Neuronal stem cell (in vitro differentiated cells): ENCODE measurements around the gene LEO1. TPM values are rescaled to one million over a fixed set of nuclear protein-coding genes. Genes with fewer than 3 reads are reported as not detected.

Source experiments
- DNase-seq: peaks from one replicate; pipeline ENCODE4 v3.0.0-alpha.2; 2013; ENCODE audit warnings: low spot score
- H2AFZ ChIP-seq: one replicate; pipeline ENCODE4 v1.6.1; 2013; ENCODE audit warnings: mild to moderate bottlenecking, low read length, inconsistent platforms
- H2AK5ac ChIP-seq: 2 replicates; pipeline ENCODE4 v1.6.1; 2013; ENCODE audit warnings: low read depth, mild to moderate bottlenecking, inconsistent platforms, low read length, moderate library complexity, mixed read lengths
- H2BK120ac ChIP-seq: 2 replicates; pipeline ENCODE4 v1.6.1; 2013; ENCODE audit warnings: low read depth, mild to moderate bottlenecking, inconsistent platforms, low read length, moderate library complexity, mixed read lengths
- H2BK12ac ChIP-seq: one replicate; pipeline ENCODE4 v1.6.1; 2013; ENCODE audit warnings: low read length, inconsistent platforms
- H2BK15ac ChIP-seq: 2 replicates; pipeline ENCODE4 v1.6.1; 2013; ENCODE audit warnings: mild to moderate bottlenecking, low read length, inconsistent platforms, mixed read lengths
- H2BK5ac ChIP-seq: one replicate; pipeline ENCODE4 v1.6.1; 2013; ENCODE audit warnings: inconsistent platforms, mild to moderate bottlenecking, low read length, moderate library complexity
- H3K14ac ChIP-seq: one replicate; pipeline ENCODE4 v1.6.1; 2013; ENCODE audit warnings: low read length, inconsistent platforms
- H3K18ac ChIP-seq: 2 replicates; pipeline ENCODE4 v1.6.1; 2013; ENCODE audit warnings: low read length, inconsistent platforms
- H3K23ac ChIP-seq: 2 replicates; pipeline ENCODE4 v1.6.1; 2013; ENCODE audit warnings: low read depth, mild to moderate bottlenecking, mixed read lengths, low read length, inconsistent platforms; ENCODE audit not compliant: poor library complexity
- H3K27ac ChIP-seq: replicated peaks from 3 replicates; pipeline ENCODE4 v1.5.1; 2013; ENCODE audit warnings: low read length, inconsistent platforms
- H3K27me3 ChIP-seq, 3 experiments: 2 replicates each; pipeline ENCODE4 v1.6.1; 2013; ENCODE audit warnings: low read length in 3 of 3, mild to moderate bottlenecking in 2 of 3, inconsistent platforms in 1 of 3, low read depth in 1 of 3, mixed read lengths in 1 of 3, moderate library complexity in 1 of 3; ENCODE audit not compliant: control insufficient read depth in 3 of 3, insufficient read depth in 3 of 3
- H3K36me3 ChIP-seq, 2 donors: replicated peaks in 1 of 2; 2 replicates each; pipeline ENCODE4 v1.6.1; 2013; ENCODE audit warnings: low read length in 2 of 2; ENCODE audit not compliant: control insufficient read depth in 2 of 2, insufficient read depth in 2 of 2
- H3K4ac ChIP-seq: 2 replicates; pipeline ENCODE4 v1.6.1; 2013; ENCODE audit warnings: inconsistent platforms, mild to moderate bottlenecking, low read length, moderate library complexity
- H3K4me1 ChIP-seq, 2 donors: 1 replicate in 1 of 2; 2 replicates in 1 of 2; pipeline ENCODE4 v1.6.1; 2013; ENCODE audit warnings: low read length in 2 of 2, low read depth in 1 of 2; ENCODE audit not compliant: control insufficient read depth in 2 of 2, insufficient read depth in 1 of 2
- H3K4me2 ChIP-seq: one replicate; pipeline ENCODE4 v1.6.1; 2013; ENCODE audit warnings: mild to moderate bottlenecking, low read length, inconsistent platforms; ENCODE audit not compliant: insufficient read depth, poor library complexity, severe bottlenecking
- H3K4me3 ChIP-seq, 2 donors: 2 replicates each; pipeline ENCODE4 v1.5.1; 2013; ENCODE audit warnings: low read length in 2 of 2, mild to moderate bottlenecking in 2 of 2, inconsistent platforms in 1 of 2, moderate library complexity in 1 of 2
- H3K79me1 ChIP-seq: one replicate; pipeline ENCODE4 v1.6.1; 2013; ENCODE audit warnings: low read depth, mild to moderate bottlenecking, inconsistent platforms, low read length, moderate library complexity
- H3K9ac ChIP-seq: one replicate; pipeline ENCODE4 v1.6.1; 2013; ENCODE audit warnings: mild to moderate bottlenecking, low read depth, low read length, inconsistent platforms; ENCODE audit not compliant: poor library complexity
- H3K9me3 ChIP-seq, 2 donors: replicated peaks in 1 of 2; 2 replicates each; pipeline versions ENCODE3 to v1.6.1; 2013; ENCODE audit warnings: low read length in 2 of 2, mild to moderate bottlenecking in 2 of 2, inconsistent platforms in 1 of 2, low read depth in 1 of 2, mixed read lengths in 1 of 2, moderate library complexity in 1 of 2; ENCODE audit not compliant: control insufficient read depth in 2 of 2, insufficient read depth in 1 of 2
- H4K8ac ChIP-seq: one replicate; pipeline ENCODE4 v1.6.1; 2013; ENCODE audit warnings: low read depth, mild to moderate bottlenecking, inconsistent platforms, low read length, moderate library complexity
- H4K91ac ChIP-seq: one replicate; pipeline ENCODE4 v1.6.1; 2013; ENCODE audit warnings: low read length, low read depth, mild to moderate bottlenecking, inconsistent platforms; ENCODE audit not compliant: poor library complexity
- WGBS, 2 donors: extraction: QIAGEN DNeasy Blood & Tissue Kit; methylation state at CpG; one replicate each; pipeline ENCODE4 v1.1.7; 2013; ENCODE audit warnings: missing lambda C conversion rate in 2 of 2, mixed read lengths in 1 of 2; ENCODE audit not compliant: insufficient read length in 2 of 2, insufficient replicate concordance in 1 of 2; ENCODE audit errors: extremely low coverage in 2 of 2; 5-methylcytosine and 5-hydroxymethylcytosine counted together
- small RNA-seq: library from polyadenylated mRNA; stranded (forward); fragments of <200 nt; extraction: miRNeasy Mini kit (QIAGEN cat#:217004); gene quantifications from one replicate; pipeline ENCODE3, GENCODE V24; 2013; ENCODE audit not compliant: insufficient read depth

LEO1 gene

GRCh38 chr15:51889486-51889885 is 82.1 kb downstream of the LEO1 start:
- no peak overlapping the region for H4K8ac ChIP-seq
- H3K4me2 ChIP-seq: no peak overlapping the region
- no peak overlapping the region for H3K23ac ChIP-seq
- no peak overlapping the region for H2AK5ac ChIP-seq
- H2AFZ ChIP-seq: no peak overlapping the region
- peaks cover 0 to 5% of the 10 kb centered on the region in 2 donors for H3K9me3 ChIP-seq
- H2BK15ac ChIP-seq: no peak overlapping the region
- H3K27ac ChIP-seq: no peak overlapping the region
- no peak overlapping the region for H2BK5ac ChIP-seq
- H3K4ac ChIP-seq: no peak overlapping the region
- no peak overlapping the region for H3K4me3 ChIP-seq
- peaks cover 0 to 42% of the 10 kb centered on the region in 2 donors for H3K36me3 ChIP-seq
- H3K9ac ChIP-seq: no peak overlapping the region
- no peak overlapping the region for H4K91ac ChIP-seq
- DNase-seq: no peak
- H3K18ac ChIP-seq: no peak overlapping the region
- no peak overlapping the region for H2BK120ac ChIP-seq
- no peaks in the 10 kb centered on the region for H3K79me1 ChIP-seq
- no CpG with 5 or more reads among the region's 2 CpGs for WGBS, 2 donors
- H3K27me3 ChIP-seq: no peaks in the 10 kb centered on the region
- peaks cover 0 to 4% of the 10 kb centered on the region in 2 donors for H3K4me1 ChIP-seq
- no peak overlapping the region for H2BK12ac ChIP-seq
- no peak overlapping the region for H3K14ac ChIP-seq

- Histone ChIP-seq H3K4me2 (no peak overlapping the region), H3K36me3 (peaks cover 0 to 34% of the 10 kb centered on the region in 2 donors), H3K27me3 (no peaks in the 10 kb centered on the region), H3K23ac (no peak overlapping the region), H3K14ac (no peak overlapping the region), H2AK5ac (no peak overlapping the region), H2BK120ac (no peak overlapping the region), H2BK12ac (no peak overlapping the region), H2BK5ac (no peak overlapping the region), H2BK15ac (no peak overlapping the region), H3K18ac (no peak overlapping the region), H3K9ac (no peak overlapping the region), H3K9me3 (peaks cover 0 to 5% of the 10 kb centered on the region in 2 donors), H3K4me1 (peaks cover 3 to 12% of the 10 kb centered on the region in 2 donors), H3K4me3 (no peak overlapping the region), H3K79me1 (no peaks in the 10 kb centered on the region), H4K8ac (no peak overlapping the region), H3K4ac (no peak overlapping the region), H4K91ac (no peak overlapping the region), H3K27ac (no peak overlapping the region), H2AFZ (no peak overlapping the region)
- no CpG with 5 or more reads among the region's 2 CpGs for WGBS, 2 donors
- no peak for DNase-seq
These were observed 82.9 kb downstream of the LEO1 start for GRCh38 chr15:51888593-51889195.

Small RNA genes within 50 kb of the gene (small RNA-seq; reads per million reads assigned to genes)
- gene RNU6-90P: not detected
